NCI-H2107 treated with DMSO at 0.1 percent for 48 hours (cell line): ENCODE results near the gene RUNX2.
"Not testable (repeated sequence)": the region's sequence is repeated elsewhere in the genome, so short reads cannot be mapped to it uniquely, and the experiment has no call there.

Experiments used
- DNase-seq: peaks from one replicate; lab custom pipeline; 2025; ENCODE audit not compliant: unreplicated experiment; lab: John Stamatoyannopoulos, UW

RUNX2 gene

GRCh38 chr6:45454008-45454911 is 126.1 kb downstream of the RUNX2 start:
- no peak for DNase-seq

GRCh38 chr6:45455408-45455807 is 127.3 kb downstream of the RUNX2 start:
- DNase-seq: no peak

DNA sequence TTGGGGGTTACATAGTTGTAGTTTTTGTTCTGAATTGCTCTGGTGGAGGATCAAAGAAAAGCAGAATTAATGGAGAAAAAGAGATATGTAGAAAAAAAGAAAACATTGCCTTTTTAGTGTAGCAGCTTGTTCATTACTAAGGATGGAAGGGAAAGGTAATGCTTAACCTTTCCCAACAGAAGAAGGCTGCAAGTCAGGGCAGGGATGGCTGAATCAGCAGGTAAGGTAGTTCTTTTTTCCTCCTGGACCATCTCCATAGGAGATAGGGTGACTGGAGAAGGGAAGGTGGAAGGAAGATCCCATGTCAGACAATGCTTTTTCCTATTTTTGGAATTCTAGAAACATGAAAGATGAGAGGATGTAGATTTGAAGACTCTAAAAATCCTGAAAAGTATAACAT is 129.0 kb downstream of the RUNX2 start:
- DNase-seq: no peak

- DNase-seq: no peak
Observed at GRCh38 chr6:45458672-45459071, 130.5 kb downstream of the RUNX2 start.

GRCh38 chr6:45460166-45460565 is 132.0 kb downstream of the RUNX2 start:
- DNase-seq: no peak

DNA sequence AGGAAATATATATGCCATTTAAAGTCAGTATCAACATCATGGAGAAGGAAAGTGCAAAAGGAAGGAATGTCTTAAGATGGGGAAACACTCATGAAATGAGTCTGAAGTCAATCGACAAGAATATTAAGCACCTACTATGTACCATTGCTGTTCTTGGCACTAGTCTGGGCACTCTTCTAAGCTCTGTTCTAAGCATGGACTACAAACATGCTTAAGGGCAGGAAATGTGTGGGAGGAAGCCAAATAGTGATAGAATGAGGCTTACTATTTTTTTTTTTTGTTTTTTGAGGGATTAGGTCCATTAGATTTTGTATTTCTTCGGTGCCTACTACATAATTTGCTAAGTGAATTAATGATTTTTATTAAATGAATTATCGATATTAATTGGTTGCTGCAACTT is 133.4 kb downstream of the RUNX2 start:
- no peak for DNase-seq

GRCh38 chr6:45462190-45463134 is 134.3 kb downstream of the RUNX2 start:
- DNase-seq: no peak

DNA sequence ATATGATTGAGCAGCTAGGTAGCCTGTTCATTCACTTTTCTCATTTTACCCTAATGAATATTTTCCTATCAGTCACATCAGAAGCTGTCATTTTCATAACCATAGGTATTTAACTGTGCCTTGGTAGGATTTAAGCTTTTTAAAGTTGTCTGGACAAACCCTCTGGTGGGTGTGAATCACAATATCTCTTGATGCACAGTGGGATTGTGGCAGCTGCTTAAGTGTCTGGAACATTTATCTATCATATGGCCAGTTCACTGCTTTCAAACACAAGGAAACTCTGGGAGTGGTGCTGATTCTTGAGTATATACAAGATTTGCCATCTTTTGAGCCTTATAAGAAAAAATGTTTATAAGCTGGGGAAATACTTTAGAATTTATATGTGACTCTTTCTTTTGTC is 136.6 kb downstream of the RUNX2 start:
- no peak for DNase-seq

DNA sequence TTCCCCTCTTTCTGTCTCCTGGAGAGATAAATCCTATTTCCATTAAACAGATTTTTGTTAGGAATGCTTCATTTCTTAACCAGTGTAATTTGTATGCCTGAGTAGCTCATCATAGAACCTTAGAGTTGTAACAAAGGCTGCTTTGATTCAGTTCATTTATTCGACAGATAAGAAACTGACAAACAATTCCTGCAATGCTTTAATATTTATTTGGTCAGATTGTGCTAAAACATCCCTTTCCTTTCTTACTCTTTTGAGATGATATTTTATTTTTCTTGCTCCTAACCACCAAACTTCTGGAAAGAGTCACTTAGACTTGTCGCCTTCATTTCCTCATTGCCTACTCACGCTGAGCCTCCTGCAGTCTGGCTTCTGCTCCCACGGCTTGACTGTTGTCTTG is 138.6 kb downstream of the RUNX2 start:
- no peak for DNase-seq

GRCh38 chr6:45467417-45467816 is 139.3 kb downstream of the RUNX2 start:
- DNase-seq: not testable (repeated sequence)

DNA sequence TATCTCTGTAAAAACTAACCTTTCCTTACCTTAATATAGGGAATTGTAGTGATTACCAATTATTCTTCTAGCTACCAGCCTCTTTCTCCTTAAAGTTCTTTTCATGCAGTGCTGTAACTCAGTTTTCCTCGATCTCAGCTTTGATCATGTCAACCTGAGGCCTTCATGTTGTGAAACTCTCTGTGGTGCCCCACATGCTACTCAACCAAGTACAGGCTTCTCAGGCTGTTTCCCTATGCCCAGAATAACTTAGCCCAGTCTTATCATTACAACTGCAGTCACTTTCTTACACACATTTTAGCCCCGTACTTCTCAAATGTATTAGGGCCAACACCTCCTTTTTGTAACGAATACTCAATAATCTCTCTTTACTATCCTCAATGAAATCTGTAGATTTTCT is 139.7 kb downstream of the RUNX2 start:
- no peak for DNase-seq

DNA sequence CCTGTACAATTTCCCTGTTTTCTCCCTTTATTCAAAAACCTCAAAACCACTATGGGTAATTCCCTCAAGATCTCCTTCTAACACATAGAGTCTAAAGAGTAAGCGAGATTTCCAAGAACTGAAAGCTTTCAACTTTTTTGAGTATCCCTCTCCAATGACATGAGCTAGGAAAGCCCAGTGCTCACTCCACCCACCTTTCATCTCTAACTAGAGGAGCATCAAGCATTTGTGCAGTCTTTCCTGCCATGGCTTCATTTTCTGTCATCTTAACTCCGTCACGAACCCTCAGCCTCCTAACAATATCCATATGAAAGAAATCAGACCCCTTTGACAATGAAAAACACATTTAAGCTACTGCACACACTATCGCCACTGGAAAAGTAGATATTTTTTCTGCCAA is 141.5 kb downstream of the RUNX2 start:
- DNase-seq: no peak

GRCh38 chr6:45470131-45470738 is 142.1 kb downstream of the RUNX2 start:
- DNase-seq: no peak

DNA sequence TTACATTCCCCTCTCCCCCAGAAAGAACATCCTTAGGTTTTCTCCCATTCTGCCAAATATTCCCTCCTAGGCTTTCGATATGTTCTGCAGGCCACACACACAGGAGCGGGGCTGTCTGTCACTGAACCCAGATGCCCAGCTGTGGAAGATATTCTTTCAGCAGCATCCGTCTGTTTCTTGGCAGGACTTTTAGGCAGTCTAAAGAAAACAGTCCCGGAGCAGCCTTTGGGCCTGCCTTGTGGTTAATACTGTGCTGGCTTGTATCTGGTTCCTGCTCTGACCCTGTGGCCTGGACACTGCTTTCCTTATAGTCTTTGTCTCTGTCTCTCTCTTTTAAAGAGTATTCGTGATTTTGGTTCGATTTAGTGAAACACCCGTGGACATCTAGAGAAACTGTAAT is 144.3 kb downstream of the RUNX2 start:
- DNase-seq: no peak

GRCh38 chr6:45473121-45473993 is 145.2 kb downstream of the RUNX2 start:
- DNase-seq: no peak

GRCh38 chr6:45474376-45474775 is 146.2 kb downstream of the RUNX2 start:
- no peak for DNase-seq

GRCh38 chr6:45476341-45476740 is 148.2 kb downstream of the RUNX2 start:
- DNase-seq: no peak

DNA sequence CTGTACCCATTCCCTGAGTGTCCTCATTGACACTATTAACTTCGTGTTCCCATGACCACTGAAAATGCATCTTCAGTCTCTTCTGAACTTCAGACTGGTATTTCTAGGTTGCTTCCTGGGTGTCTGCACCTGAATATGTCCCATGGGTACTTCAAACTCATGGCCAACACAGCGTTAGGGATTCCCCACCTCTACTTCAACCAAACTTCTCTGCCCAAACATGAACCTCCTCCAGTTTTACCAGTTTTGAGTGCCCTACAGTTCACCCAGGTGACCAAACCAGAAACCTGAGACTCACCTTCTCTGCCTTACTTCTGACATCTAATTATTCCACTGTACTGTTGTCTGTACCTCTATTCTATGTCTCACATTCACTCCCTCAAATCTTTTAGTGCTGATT is 149.1 kb downstream of the RUNX2 start:
- no peak for DNase-seq

- no peak for DNase-seq
Observed at GRCh38 chr6:45477790-45478189, 149.7 kb downstream of the RUNX2 start.

DNA sequence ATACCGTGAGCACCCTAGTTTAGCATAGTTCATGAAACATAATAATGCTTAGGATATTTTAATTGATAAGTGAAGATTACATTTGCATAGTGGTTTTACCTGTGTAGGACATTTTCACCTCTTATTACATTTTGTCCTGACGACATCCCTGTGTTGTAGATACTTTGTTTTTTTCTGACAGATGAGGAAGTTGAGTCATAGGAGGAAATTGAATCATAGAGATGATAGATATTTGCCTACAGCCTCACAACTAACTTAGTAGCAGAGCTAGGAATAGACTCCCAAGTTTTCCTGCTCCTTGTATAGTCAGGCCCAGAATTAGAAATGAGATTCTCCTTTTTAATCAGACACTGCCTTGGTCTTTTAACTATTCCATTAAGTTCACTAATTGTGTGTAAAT is 150.1 kb downstream of the RUNX2 start:
- no peak for DNase-seq
